ENCODE data around the gene ZNF275.

ZNF275 gene

DNA sequence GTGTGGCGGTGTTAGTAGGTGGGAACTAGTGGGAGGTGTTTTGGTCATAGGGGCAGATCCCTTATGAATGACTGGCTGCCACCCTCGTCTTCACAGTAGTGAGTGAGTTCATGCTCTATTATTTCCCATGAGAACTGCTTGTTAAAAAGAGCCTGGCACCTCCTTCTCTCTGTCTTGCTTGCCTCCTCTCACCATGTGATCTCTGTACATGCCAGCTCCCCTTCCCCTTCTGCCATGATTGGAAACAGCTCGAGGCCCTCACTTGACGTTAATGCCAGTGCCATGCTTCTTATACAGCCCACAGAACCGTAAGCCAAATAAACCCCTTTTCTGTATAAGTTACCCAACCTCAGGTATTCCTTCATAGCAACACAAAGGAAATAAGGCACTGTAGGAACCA lies 34.1 kb upstream of the ZNF275 start:
- no peak overlapping the region for H3K4me3 ChIP-seq (ENCODE audit: low read length)
- H3K27me3 ChIP-seq (ENCODE audit: control insufficient read depth, low read length): no peaks in the 10 kb centered on the region
- H3K27ac ChIP-seq (ENCODE audit: low read depth, low read length): no peak overlapping the region
- H4K20me1 ChIP-seq (ENCODE audit: control insufficient read depth, insufficient read depth, low read depth, low read length): no peaks in the 10 kb centered on the region
- no peaks in the 10 kb centered on the region for H3K36me3 ChIP-seq (ENCODE audit: control insufficient read depth, low read length)
- TF ChIP-seq, protein P1, sequence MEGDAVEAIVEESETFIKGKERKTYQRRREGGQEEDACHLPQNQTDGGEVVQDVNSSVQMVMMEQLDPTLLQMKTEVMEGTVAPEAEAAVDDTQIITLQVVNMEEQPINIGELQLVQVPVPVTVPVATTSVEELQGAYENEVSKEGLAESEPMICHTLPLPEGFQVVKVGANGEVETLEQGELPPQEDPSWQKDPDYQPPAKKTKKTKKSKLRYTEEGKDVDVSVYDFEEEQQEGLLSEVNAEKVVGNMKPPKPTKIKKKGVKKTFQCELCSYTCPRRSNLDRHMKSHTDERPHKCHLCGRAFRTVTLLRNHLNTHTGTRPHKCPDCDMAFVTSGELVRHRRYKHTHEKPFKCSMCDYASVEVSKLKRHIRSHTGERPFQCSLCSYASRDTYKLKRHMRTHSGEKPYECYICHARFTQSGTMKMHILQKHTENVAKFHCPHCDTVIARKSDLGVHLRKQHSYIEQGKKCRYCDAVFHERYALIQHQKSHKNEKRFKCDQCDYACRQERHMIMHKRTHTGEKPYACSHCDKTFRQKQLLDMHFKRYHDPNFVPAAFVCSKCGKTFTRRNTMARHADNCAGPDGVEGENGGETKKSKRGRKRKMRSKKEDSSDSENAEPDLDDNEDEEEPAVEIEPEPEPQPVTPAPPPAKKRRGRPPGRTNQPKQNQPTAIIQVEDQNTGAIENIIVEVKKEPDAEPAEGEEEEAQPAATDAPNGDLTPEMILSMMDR (IDR thresholded peaks at IDR 0.05; ENCODE audit: low read depth, low read length, poor library complexity, severe bottlenecking): no peak
- TF ChIP-seq EZH2phosphoT487 (IDR thresholded peaks at IDR 0.05; ENCODE audit: borderline replicate concordance, low read length): no peak
- H3K9me2 ChIP-seq (replicated peaks; ENCODE audit: control insufficient read depth, low read length): no peaks in the 10 kb centered on the region
- H3K4me1 ChIP-seq (ENCODE audit: control insufficient read depth, low read length): peaks cover under 1% of the 10 kb centered on the region
- H3K4me2 ChIP-seq (ENCODE audit: low read length): no peak overlapping the region
- H3F3A ChIP-seq (ENCODE audit: control insufficient read depth, insufficient read depth): no peaks in the 10 kb centered on the region
- no peaks in the 10 kb centered on the region for H3K79me2 ChIP-seq (ENCODE audit: control insufficient read depth, low read length)
- no peaks in the 10 kb centered on the region for H3K9me3 ChIP-seq (ENCODE audit: control insufficient read depth, insufficient read depth, low read length)

DNA sequence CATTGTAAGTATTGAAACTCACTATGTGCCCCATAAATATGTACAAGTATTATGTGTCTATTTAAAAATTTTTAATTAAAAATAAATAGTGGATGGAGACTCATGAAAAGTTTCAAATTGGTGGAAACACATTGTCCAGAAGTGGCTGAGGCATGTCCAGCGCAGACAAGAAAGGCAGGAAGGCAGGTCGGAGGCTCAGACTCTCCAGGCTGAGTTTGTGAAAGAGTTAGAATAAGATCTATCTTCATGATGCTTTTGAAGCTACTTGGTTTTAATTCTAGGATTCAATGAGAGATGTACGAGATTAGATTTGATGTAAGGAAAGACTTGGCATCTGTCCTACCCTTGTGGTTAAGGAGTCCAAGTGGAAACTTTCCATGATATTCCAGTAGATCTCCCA lies 32.2 kb upstream of the ZNF275 start:
- H3K4me2 ChIP-seq (ENCODE audit: low read length): no peak overlapping the region
- H4K20me1 ChIP-seq (ENCODE audit: control insufficient read depth, insufficient read depth, low read depth, low read length): no peaks in the 10 kb centered on the region
- TF ChIP-seq, protein P1 (IDR thresholded peaks at IDR 0.05; ENCODE audit: low read depth, low read length, poor library complexity, severe bottlenecking): no peak
- no peak for TF ChIP-seq EZH2phosphoT487 (IDR thresholded peaks at IDR 0.05; ENCODE audit: borderline replicate concordance, low read length)
- no peaks in the 10 kb centered on the region for H3K9me2 ChIP-seq (replicated peaks; ENCODE audit: control insufficient read depth, low read length)
- no peaks in the 10 kb centered on the region for H3K79me2 ChIP-seq (ENCODE audit: control insufficient read depth, low read length)
- no peak overlapping the region for H3K27ac ChIP-seq (ENCODE audit: low read depth, low read length)
- no peaks in the 10 kb centered on the region for H3K27me3 ChIP-seq (ENCODE audit: control insufficient read depth, low read length)
- H3K4me1 ChIP-seq (ENCODE audit: control insufficient read depth, low read length): no peaks in the 10 kb centered on the region
- no peaks in the 10 kb centered on the region for H3F3A ChIP-seq (ENCODE audit: control insufficient read depth, insufficient read depth)
- H3K36me3 ChIP-seq (ENCODE audit: control insufficient read depth, low read length): no peaks in the 10 kb centered on the region
- no peak overlapping the region for H3K4me3 ChIP-seq (ENCODE audit: low read length)
- no peaks in the 10 kb centered on the region for H3K9me3 ChIP-seq (ENCODE audit: control insufficient read depth, insufficient read depth, low read length)

DNA sequence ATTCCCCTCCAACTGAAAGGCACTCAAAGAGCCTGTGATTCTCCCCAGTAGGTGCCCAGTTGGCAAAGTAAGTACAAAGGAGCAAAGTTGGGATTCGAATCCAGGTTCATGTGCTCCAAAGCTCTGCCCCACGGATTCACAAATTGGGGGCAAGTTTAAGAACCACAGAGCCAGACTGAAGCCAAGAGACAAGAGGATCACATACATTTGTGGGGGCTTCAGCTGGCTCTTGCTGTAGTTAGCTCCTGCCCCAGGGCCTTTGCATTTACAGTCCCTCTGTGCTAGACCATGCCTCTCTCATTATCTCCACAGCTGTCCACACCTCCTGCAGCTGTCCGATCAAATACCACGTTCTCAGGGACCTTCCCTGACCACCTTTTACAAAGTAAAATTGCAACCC lies 31.2 kb upstream of the ZNF275 start:
- H3K79me2 ChIP-seq (ENCODE audit: control insufficient read depth, low read length): no peaks in the 10 kb centered on the region
- H3K4me1 ChIP-seq (ENCODE audit: control insufficient read depth, low read length): no peaks in the 10 kb centered on the region
- H3K27me3 ChIP-seq (ENCODE audit: control insufficient read depth, low read length): no peaks in the 10 kb centered on the region
- H3K27ac ChIP-seq (ENCODE audit: low read depth, low read length): no peak overlapping the region
- H3F3A ChIP-seq (ENCODE audit: control insufficient read depth, insufficient read depth): no peaks in the 10 kb centered on the region
- no peak overlapping the region for H3K4me3 ChIP-seq (ENCODE audit: low read length)
- no peak for TF ChIP-seq EZH2phosphoT487 (IDR thresholded peaks at IDR 0.05; ENCODE audit: borderline replicate concordance, low read length)
- TF ChIP-seq, protein P1 (IDR thresholded peaks at IDR 0.05; ENCODE audit: low read depth, low read length, poor library complexity, severe bottlenecking): no peak
- H4K20me1 ChIP-seq (ENCODE audit: control insufficient read depth, insufficient read depth, low read depth, low read length): no peaks in the 10 kb centered on the region
- no peaks in the 10 kb centered on the region for H3K9me2 ChIP-seq (replicated peaks; ENCODE audit: control insufficient read depth, low read length)
- H3K9me3 ChIP-seq (ENCODE audit: control insufficient read depth, insufficient read depth, low read length): no peaks in the 10 kb centered on the region
- no peak overlapping the region for H3K4me2 ChIP-seq (ENCODE audit: low read length)
- H3K36me3 ChIP-seq (ENCODE audit: control insufficient read depth, low read length): no peaks in the 10 kb centered on the region
